HG03460 (cell line): ENCODE measurements around the gene HOXA1.

Source experiments
- ATAC-seq: cut with Tn5 transposase; IDR thresholded peaks from one replicate; pipeline ENCODE4 v1.9.1; 2021; ENCODE audit not compliant: unreplicated experiment

The HOXA1 gene

DNA sequence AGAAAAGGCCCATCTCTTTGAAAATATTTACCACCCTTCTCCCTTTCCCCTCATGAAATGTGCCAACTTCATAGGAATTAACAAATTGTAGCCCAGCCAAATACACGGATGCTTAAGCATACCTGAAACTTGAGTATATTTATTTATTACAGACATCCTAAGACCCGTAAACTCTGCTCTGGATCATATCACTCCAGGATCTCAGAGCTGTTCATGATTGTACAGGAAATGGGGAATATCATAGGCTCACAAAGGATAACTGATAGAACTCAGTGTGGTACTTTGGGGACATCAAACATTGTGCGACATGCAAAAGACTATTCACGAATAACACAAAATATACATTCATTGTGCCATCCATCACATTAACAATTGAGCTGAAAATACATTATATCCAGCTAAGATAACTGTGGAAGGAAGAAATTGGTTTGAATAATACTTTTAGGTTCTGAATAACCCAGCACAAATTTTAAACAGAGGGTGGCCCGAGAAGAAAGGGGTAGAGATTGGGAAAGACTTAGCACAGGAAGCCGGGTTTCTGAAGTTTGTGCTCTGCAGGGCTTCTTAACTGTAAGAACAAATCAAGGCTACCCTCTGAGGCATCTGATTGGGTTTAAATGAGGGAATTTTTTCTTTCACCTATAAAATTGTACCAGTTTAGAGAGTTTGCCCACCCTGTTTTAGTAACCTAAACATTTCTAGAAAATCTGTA, 2.5 kb downstream of the HOXA1 start:
- no peak for ATAC-seq

DNA sequence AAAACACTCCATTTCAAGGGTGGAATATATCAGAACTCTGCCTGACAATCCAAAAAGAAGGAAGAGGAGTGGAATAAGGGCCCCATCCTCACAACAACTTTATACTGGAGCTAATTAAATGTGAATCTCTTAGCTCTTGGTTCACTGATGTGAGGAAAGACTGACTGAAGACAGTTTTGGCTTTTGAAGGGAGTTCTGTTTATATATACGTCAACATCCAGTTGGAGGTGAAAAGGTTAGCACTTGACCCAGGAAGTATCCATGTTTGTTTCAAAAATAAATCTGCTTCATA, 3.0 kb downstream of the HOXA1 start:
- ATAC-seq, result no peak

DNA sequence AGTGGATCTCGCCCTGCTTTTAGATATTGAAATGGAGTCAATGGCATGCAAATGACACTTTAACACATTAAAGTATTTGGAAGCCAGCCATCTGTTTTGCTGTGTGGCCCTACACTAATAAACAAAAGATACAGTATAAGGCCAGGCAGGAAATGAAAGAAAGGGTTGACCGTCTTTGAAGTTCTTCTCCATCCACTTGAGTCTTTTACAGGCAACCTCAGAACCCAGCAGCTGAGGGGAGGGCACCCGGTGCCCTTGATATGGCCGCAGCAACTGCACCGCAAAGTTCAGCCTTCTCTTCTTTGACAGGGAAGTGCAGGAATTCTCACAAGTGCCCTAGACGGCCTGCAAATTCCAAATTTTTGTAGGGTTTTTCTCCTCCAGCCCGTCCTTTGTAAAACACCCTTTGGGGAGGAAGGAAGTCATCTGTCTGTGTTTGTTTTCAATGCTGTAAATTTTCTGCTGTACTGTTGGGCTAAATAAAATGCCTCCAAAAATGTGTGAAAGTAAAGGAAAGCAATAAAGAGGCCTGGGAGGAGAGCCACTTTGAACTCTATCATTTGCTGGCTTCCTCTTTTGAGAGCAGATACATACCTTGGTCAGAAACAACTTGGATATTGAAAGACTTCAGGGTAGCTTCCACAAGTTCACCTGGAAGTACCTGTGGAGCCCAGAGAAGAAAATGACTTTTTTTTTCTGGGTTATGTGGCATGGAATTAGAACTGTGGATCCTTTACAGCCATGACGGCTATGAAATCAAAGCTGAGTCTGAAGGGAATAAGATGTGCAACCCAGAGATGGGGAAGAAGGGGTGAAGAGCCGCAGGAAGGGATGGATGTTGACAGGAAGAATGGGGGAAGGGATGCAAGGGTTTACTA, 3.6 kb downstream of the HOXA1 start:
- no peak for ATAC-seq

DNA sequence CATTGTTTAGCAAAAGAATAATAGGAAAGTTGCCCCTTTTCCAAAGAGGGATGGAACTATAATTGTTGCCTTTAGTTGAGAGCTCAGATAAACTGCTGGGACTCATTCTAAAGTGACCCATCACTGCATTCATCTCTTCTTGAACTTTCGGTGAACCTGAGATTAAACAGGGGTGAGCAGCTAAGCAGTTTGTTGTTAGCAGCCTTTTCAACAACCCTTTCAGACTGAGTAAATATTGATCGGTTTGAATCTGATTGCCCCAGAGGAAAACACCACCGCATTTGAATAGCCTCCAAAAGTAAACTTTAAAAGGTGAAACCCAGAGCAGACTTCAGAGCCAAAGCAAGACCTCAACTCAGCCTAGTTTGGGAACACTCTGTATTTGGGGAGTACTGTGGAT, 4.7 kb downstream of the HOXA1 start:
- no peak for ATAC-seq

DNA sequence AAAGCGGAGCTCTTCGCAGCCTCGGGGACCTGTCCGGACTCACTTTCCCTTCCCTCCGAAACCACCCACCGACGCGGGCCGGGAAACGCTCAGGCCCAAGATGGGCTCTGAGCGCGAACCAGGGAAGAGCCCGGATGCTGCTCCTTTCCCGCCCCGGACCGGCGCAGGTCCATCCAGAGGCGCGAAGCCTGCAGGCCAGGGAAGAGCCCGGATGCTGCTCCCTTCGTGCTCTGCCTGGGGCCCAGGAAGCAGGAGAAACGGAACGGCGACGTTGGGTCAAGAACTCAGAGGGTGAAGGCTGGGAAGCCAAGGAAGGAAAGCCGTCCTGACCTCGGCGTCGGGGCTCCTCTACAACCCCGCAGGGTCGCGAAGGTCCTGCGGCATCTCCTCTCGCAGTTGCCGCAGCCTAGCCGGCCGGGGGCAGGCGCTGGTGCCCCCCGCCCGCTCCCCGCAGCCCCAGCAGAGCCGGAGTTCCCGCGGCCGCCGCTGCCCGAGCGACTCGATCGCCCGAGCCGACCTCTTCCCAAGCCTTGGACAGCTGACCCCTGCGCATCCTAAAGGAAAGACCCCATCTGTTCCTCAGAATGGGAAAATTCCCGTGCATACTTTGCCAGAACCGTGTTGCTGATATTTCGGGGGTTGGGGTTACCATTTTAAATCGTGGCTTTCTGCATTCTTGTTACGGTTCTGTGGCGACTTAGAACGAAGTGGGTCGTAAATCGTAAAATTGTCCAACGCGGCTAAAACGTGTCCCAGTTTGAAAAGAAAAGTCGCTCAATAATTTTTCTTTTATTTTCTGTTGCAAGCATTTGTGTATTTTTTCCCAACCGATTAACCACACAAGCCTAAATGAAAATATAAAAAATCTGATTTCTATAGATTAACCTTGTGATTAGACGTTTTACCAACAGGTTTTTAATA, 7.5 kb downstream of the HOXA1 start:
- ATAC-seq, result no peak

DNA sequence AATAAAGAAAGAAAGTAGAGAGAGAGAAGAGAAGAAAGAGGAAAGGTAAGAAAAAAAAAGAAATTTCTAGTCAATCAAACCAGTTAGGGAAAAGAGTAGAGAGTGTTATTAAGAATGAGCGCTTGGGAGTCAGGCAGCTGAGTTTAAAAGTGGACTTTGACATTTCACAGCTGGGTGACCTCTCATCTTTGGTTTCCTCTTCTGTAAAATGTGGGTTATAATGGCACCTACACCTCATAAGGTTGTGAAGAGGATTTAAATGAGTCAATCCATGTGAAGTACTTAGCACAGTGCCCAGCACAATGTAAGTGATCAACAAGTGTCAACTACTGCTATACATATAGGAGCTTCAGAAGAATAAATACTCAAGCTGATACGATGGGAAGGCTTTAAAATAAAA, 12.2 kb downstream of the HOXA1 start:
- no peak for ATAC-seq

DNA sequence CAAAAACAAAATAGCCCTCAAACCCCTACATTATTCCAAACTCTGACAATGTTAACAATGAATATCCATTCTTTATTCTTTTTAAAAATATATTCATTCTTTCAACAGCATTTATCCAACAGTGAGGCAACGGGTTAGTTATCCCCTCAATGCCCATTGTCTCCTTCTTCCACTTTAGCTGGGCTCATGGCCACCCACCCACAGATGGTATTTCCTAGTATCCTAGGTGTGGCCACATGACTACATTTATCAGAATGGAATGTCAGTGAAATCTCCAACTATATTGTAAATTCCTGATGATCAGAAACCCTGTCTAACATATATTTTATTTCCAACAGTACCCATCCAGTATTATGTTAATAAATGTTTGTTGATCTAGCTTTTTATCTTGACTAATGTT, 13.6 kb downstream of the HOXA1 start:
- no peak for ATAC-seq

DNA sequence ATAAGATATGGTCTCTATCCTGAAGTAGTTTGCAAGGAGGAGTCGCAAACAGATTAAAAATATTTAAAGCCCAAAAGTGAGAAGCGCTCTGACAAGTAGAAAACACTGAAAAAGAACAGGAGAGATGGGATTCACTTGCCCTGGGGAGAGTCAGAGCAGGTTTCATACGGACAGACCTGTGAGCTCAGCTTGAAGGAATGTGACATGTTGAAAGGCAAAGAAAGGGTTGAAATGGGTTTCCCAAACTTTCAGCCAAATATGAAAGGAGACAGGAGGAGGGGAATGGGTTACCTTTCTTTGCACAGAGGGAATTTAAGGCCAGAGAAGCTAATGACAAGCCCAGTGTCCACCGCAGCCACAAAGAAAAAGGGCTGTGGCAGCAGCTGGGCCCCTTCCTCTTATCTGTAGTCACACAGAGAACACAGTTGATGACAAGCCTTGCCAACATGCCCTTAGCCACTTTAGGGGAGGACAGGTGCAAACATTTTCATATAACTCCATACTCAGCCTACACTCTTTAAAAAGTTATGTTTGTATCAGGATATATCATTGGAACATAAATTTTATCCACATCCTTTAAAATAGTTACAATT, 14.9 kb downstream of the HOXA1 start:
- no peak for ATAC-seq

DNA sequence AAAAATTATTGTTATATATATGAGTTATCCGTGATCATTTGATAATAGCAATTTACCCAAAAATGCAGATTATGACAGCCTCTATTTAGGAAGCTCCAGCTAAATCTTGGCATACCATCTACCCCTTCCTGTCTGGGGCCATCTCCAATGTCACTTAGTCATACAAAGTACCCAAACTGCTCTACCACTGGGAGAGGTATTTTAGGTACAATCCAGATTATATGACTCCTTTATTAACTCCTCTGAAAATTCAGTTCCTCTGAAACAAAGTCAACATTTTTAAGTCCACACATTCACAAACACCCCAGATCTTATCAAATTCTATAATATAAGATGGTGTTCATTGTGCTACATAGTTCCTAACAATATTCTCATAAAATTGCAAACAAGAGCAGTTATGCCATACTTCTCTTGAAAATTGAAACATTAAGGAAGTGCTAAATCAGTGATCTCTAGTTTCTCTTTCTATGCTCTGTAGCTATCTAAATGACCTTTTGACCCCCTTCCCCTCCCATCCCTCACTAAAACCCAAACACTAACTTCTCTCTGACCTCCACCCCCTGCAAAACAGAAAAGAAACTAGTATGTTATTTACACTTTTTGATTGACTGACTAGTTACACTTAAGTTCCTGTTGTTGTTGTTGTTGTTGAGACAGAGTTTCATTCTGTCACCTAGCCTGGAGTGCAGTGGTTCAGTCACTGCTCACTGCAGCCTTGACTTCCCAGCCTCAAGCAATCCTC, 16.4 kb downstream of the HOXA1 start:
- ATAC-seq, result no peak

DNA sequence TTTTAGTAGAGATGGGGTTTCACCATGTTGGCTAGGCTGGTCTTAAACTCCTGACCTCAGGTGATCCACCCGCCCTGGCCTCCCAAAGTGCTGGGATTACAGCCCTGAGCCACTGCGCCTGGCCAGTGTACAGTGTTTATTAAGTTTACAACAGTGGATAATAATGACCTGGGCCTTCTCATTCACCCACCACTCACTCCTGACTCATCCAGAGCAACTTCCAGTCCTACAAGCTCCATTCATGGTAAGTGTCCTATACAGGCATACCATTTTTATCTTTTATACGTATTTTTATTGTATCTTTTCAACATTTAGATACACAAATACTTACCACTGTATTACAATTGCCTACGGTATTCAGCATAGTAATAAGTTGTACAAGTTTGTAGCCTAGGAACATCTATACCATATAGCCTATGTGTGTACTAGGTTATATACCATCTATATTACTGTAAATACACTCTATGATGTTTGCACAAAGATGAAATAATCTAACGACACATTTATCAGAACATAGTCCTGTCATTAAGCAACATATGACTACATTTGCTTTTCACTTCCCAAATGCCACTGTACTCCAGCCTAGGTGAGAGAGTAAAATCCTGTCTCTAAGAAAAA, 17.1 kb downstream of the HOXA1 start:
- ATAC-seq, result no peak

DNA sequence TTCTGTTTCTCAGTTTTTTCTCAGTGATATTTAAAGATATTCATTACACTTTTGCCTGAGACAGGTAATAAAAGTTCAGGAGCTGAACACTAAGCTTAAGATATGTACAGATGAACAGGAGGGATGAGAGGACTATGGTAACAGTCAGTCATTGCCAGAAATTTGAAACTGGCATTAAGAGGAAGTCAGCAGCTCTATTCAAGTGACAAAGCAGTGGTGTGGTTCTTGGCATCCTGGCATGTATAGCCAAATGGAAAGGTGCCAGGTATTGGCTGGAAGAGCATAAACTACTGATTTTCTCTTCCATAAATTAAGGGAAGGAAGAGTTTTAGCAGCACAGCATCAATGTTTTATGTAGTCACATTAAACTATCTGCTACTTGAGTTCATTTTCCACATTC, 22.7 kb downstream of the HOXA1 start:
- no peak for ATAC-seq

DNA sequence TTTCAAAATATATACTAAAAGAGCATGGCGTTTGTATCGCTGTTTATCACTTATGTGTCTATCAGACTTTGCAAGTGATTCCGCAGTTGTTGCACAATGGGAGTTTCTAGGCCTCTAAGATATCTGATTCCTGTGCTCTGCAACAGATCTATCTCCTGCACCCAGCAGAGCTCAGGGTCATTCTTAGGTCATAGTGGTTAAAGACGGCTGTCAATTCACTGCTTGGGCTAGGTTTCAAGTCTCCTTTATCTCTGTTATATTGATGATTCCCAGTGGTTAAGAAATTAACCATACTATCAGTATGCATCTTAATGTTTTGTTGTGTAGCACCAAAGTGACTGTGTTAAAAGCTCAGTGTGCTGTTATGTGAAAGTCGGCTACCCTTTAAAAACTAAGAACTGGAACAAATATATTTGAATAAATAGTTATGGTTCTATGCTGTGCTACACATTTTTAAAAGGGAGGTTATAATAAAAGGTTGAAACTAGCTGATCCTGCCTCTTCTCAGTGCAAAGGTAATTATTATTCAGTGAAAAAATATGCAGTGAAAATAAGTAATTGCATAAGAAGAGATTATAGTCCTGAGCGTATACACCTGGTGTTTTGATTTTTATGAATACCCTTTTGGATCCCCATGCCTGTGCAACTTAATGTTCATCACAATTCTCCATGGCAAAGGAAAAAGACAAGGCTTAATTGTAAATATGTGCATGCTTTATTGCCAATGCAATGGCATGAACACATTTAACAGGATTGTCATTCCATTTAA, 24.0 kb downstream of the HOXA1 start:
- no peak for ATAC-seq

DNA sequence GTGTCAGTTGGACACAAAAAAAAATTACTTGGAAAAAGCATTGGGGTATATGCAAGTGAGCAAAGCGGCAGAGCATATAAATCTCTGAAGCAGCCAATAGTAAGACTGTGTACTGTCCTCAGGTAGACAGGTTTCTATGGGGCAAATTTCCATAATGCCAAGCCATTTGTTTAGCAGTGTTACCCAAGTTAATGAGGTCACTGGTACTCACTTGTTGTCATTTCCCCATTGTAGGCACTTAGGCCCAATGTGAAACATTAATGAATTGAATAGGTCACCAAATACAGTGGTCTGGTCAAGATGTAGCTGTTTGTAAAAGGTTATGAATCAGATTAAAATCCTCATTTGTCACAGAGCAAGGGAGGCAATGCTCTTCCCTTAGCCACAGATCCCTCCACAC, 27.5 kb downstream of the HOXA1 start:
- no peak for ATAC-seq

DNA sequence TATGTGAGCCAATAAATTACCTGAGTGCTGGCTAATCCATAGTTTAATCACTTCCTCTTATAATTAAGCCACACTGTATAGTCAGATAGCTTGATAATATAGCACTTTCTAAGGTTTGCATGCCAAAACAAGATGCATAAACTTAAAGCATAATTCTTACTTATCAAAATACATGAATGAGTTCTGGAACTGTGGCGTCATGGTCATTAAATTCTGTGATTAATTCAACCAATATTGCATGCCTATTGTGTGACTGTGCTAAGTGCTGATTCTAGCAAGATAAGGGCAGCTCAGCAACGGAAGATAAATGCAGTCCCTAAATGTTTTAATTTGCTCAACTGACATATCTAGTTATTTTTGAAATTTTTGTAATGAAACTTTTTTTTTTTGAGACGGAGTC, 29.7 kb downstream of the HOXA1 start:
- ATAC-seq, result no peak

DNA sequence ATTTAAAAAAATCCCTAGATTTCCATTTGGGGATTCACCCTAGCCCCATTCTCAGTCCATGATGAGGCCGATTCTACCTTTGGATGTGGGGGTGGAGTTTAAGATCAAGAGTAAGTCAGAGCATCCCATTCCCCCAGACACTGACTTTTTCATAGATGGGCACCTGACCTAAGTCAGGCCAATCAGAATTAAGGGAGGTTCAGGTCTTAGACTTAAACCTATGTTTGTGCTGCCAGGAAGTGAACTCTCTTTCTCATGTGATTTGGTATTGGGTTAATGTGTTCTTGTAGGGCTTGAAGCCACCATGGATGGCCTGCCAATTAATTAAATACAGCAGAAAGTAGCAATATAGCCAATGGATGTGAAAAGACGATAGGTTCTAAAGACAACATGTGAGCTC, 30.1 kb downstream of the HOXA1 start:
- ATAC-seq, result no peak

DNA sequence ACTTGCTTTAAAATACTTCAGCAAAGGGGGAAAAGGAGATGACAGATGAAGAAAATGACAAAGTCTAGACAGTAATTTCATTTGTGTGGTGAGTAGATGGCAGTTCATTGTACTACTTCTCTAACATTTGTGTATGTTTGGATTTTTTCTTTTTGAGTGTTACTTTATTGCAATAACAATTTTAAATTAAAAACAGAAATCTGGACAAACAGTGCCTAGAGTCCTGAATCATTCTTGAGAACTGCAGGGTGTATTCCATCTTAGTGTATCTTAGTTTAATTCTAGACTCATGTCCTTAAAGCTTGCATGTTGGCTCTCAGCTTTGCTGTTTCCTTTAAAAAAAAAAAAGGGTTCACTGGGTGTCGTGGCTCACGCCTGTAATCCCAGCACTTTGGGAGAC, 31.1 kb downstream of the HOXA1 start:
- ATAC-seq, result no peak

DNA sequence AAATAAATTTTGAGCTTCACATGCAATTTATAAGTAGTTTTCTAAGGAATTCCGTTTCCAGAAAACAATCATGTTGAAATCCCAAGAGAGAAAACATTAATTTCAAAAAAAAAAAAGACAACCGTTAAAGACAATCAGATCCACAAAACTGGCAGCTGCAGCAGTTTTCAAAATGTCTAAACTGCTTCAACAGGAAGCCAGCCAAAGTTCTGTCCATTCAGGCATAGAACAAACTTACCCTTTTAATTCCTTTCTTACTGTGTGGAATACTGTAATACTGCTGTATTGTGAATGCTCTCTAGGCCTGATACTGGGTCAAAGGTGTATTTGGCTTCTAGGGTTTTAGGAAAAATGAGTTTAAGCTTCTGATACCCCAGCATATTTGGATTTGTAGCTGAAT, 31.6 kb downstream of the HOXA1 start:
- ATAC-seq, result no peak

DNA sequence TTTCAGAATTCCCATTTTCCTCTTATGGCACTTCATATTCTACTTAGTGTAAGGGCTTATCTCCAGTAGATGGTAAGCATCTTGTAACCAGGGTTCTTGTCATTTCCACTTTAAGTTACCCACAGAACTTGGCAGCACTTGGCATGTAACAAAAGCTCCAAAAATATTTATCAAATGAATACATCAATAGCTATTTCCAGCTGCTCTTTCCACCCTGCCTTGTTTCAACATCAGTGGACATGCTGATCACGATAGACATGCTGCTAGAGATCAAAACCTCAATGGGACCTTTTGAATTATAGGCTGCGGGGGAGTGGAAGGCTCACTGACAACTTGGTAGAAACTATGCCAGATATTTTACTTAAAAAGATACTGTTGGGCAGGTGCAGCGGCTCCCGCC, 32.9 kb downstream of the HOXA1 start:
- no peak for ATAC-seq

DNA sequence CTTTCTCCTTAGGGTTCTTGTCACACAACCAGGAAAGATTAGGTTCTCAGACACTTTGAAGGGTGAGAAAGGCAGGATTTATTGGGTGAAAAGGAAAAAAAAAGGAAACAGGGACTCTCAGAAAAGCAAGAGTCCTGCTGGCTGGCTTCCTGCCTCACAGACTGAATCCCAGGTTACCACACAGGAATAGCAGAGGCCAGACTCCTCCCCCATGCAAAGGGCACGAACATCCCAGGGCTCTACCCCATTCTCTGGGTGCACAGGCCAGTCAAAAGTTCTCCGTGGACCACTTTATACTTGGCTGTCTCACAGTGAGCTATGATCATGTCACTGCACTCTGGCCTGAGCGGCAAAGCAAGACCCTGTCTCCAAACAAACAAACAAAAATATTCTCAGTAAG, 42.6 kb downstream of the HOXA1 start:
- ATAC-seq, result no peak
